ENCODE measurements around the gene MACF1.
"Not testable (repeated sequence)": the region's sequence is repeated elsewhere in the genome, so short reads cannot be mapped to it uniquely, and the experiment has no call there.

Gene MACF1

GRCh38 chr1:39177706-39178105 lies 26.8 kb upstream of the MACF1 start:
- DNase-seq (ENCODE audit: low spot score): no peak

DNA sequence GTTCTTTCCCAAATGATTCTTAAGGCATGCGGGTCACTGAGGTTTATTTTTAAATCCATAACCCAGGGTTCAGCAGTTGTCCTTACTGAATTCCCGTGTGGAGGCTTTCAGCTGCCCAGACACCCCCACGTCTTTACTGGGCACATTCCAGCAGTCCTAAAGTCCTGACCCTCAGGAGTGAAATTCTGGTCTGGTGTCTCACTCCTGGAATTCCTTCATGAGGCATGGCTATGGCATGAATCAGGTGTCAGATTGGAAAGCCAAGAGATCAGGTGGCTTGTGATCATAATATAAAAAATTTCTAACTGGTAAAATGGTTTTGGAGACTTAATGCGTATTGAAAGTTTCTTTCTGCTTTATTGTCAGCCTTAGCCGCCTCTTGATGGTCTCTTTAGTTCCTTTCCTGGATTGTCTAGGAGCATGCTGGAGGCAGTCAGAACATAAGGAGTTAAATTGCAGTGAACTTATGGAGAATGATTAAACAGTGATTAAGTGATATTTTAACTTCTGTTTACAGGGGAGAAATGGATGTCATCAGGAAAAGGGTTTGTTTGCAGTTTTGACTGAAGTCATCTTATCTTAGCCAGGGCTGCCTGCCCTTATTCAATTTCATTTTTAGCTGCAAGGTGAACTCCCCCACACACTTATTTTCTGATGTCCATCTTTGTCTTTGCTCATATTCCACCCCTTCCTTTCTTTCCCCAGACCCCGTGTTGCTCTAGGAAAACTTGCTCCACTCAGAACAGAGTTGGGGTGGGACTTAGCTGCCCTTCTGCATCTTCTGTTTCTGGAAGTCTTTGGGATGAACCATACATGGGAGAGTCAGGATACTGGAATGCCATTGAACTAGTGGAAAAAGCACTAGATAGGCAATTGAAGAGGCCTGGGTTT lies 25.7 kb upstream of the MACF1 start:
- no peak for DNase-seq (ENCODE audit: low spot score)

DNA sequence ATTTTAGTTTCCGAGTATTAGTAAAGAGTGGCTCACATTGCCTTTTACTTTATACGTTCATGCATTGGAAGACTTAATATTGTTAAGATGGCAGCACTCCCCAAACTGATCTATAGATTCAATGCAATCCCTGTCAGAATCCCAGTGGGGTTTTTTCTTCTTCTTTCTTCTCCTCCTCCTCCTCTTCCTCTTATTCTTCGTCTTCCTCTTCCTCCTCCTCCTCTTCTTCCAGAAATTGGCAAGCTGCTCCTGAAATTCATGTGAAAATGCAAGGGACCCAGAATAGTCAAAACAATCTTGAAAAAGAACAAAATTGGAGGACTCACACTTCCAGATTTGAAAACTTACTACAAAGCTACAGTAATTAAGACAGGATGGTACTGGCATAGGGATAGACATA lies 23.2 kb upstream of the MACF1 start:
- DNase-seq (ENCODE audit: low spot score): no peak

GRCh38 chr1:39182804-39183203 lies 21.7 kb upstream of the MACF1 start:
- DNase-seq (ENCODE audit: low spot score): no peak

DNA sequence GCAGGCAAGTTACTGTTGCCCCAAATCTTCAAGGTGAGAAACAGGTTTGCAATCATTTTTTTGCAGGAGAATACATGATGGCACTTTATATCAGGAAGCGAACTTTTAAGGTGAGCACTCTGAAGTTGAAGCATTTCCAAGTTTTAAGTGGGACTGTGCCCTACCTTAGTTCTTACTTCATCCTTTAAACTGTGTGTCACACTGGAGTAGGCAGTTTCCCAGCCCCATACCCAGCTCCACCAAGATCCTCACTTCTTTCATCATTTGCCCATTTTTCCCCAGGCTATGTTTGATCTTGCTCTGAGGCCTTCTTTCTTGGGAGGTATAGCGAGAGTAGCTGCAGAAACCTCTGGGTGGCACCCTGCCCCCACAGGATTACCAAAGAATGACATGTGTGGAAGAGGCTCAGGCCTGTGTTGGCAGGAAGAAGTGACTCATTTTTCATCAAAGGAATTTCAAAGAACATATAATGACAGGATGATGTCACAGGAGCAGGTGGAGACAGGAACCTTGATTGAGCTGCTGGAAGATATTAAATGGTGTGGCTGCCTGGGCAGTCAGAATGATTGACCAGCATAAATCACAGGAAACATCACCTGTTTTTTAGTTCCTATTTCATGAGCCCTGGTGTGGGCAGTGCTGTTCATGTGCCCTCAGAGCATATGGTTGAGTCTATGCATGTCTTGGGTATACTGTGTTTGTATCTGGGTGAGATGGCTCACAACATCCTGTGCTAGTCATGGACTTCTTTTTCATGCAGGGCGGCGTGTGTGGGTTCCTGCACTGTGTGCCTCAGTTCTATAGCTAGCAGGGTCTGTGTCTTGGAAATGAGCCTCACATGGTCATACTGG lies 20.8 kb upstream of the MACF1 start:
- DNase-seq (ENCODE audit: low spot score): peak; percentile 91

DNA sequence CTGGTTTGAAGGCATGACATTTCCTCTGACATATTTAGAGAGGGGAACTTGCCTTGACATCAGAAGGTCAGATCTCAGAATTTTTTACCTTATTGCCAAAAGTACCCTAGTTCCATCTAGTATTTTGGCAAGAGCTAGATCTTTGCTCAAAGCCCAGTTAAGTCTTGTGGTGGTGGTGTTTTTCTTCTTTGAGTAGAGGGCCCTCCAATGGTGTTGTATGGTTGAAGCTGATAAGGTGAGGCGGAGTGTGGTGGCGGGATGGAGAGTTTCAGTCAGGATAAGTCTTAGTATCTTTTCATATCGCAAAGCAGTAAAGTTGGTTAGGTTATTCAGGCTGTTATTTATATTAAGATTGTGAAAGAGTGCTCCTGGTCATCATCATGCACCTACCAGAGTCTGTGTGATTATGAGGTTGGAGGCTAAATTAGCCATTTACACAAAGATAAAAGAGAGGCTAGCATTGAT lies 20.1 kb upstream of the MACF1 start:
- no peak for DNase-seq (ENCODE audit: low spot score)

GRCh38 chr1:39187275-39188046 lies 17.0 kb upstream of the MACF1 start:
- DNase-seq (ENCODE audit: low spot score): no peak

- no peak for DNase-seq (ENCODE audit: low spot score)
These were observed 14.9 kb upstream of the MACF1 start for GRCh38 chr1:39189592-39190041.

DNA sequence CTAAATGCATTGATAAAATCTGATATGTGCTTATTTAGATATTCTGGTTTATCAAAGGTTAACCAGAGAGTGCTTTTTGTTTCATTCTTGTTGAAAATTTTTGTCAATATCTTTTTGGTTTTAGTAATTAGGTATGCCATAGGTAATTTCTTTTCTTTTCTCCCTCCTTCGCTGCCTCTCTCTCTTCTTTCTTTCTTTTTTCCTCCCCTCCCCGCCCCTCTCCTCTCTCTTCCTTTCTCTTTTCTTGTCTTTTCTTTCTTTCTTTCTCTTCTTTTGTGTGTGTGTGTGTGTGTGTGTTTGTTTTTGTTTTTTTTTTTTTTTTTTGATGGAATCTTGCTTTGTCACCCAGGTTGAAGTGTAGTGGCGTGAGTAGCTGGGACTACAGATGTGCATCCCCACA lies 14.4 kb upstream of the MACF1 start:
- DNase-seq (ENCODE audit: low spot score): no peak

GRCh38 chr1:39194398-39195051 lies 10.0 kb upstream of the MACF1 start:
- DNase-seq (ENCODE audit: low spot score): no peak

GRCh38 chr1:39195166-39196111 lies 9.1 kb upstream of the MACF1 start:
- DNase-seq (ENCODE audit: low spot score): peak; percentile 78

- peak; percentile 84 for DNase-seq (ENCODE audit: low spot score)
These were observed 8.0 kb upstream of the MACF1 start for GRCh38 chr1:39196244-39197215.

DNA sequence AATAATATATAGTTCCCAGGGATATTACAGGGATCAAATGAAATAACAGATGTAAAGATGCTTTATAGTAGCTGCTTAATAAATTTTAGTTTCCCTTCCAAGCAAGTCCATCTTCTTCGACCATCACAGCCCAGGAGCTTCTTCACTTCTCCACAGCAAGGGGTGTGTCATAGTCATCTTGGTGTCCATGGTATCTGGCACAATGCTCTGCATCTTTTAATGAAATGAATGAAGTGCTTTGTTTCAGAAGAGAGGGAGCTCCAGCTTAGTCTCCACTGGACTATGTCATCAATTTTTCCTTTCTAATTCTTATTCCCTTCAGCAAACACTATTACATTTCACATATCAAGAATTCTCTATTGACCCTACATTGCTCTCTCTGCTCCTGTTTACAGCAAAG lies 4.9 kb upstream of the MACF1 start:
- no peak for DNase-seq (ENCODE audit: low spot score)

DNA sequence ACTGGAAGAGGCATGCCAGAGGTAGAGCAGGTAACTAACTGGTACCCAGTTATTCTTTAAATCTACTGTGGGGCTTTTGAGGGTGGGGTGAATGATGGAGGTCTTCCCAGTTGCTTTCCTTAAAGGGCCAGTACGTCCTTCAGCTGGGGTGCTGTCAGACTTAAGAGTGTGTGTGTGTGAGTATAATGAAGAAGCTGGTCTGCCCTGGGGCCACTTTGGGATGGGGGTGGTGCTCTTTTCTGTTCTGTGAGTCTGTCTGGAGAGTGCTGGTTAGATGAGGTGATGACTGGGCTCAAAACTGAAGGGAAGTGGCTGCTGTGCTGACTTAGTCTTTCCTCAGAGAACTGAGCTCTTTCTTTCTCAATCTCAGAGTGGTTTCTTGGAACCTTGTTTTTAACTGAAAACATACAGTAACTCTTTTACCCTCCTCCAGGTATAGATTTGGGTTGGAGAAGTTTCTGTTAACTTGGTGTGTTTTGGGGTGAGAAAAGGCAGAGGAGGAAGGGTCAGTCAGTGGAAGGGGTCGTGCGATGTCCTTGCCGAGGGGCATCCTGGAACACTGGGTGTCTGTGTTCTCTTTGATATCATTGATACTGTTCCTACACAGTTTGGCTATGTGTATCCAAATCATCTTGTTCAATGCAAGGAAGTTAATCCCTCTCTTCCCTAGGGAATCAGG lies 746 bp downstream of the MACF1 start:
- peak; percentile 87 for DNase-seq (ENCODE audit: low spot score)

DNA sequence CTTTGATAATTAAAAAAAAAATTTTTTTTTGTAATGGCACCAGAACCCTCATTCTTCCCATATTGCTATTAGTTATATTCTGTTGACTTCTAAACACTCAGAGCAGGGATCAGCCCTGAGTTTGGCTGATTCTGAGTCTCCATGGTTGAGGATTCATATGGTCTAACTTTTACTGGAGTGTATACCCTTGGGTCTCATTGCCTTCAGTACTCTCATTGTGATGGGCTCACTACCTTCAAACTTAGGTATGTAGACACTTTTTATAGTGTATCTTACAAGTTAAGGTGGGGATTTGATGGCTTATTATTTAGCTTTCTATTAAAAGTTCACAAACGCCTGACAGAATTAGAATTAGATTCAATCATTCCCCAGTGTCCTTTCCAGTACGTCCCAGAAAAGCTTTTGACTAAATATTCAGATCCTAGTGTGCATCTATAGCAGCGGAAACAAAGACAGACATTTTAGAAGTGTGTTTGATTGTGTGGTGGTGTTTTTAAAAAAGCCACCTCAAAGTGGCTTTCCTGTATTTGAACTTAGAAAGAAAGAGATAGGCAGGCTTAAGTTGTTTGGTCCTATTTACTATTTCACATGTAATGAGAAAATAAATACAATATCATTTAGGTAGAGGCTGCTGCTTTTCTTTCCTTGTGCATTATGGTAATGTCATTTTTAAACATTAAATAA lies 1.4 kb downstream of the MACF1 start:
- DNase-seq (ENCODE audit: low spot score): no peak

GRCh38 chr1:39208360-39208759 lies 3.9 kb downstream of the MACF1 start:
- DNase-seq (ENCODE audit: low spot score): not testable (repeated sequence)

GRCh38 chr1:39210649-39211048 lies 6.2 kb downstream of the MACF1 start:
- no peak for DNase-seq (ENCODE audit: low spot score)

GRCh38 chr1:39212499-39212898 lies 8.0 kb downstream of the MACF1 start:
- no peak for DNase-seq (ENCODE audit: low spot score)
